GM21786 (cell line): ENCODE measurements around the gene POM121.
"Not testable (repeated sequence)": the region's sequence is repeated elsewhere in the genome, so short reads cannot be mapped to it uniquely, and the experiment has no call there.

Source experiments
- ATAC-seq: cut with Tn5 transposase; IDR thresholded peaks from one replicate; pipeline ENCODE4 v1.9.1; 2021; ENCODE audit not compliant: unreplicated experiment

The POM121 gene

GRCh38 chr7:72949276-72949675, 24.4 kb downstream of the POM121 start:
- ATAC-seq, result not testable (repeated sequence)

- ATAC-seq, result not testable (repeated sequence)
These were observed 24.8 kb downstream of the POM121 start for GRCh38 chr7:72949686-72950085.

GRCh38 chr7:72950432-72950831, 25.5 kb downstream of the POM121 start:
- not testable (repeated sequence) for ATAC-seq

- peak; percentile 48 for ATAC-seq
These were observed 29.1 kb downstream of the POM121 start for GRCh38 chr7:72953901-72954562.

GRCh38 chr7:72954563-72955198, 29.8 kb downstream of the POM121 start:
- peak; percentile 88 for ATAC-seq

GRCh38 chr7:72960029-72960428, 35.1 kb downstream of the POM121 start:
- ATAC-seq, result not testable (repeated sequence)

- not testable (repeated sequence) for ATAC-seq
These were observed 35.9 kb downstream of the POM121 start for GRCh38 chr7:72960626-72961345.

GRCh38 chr7:72961346-72961650, 36.4 kb downstream of the POM121 start:
- ATAC-seq, result not testable (repeated sequence)

GRCh38 chr7:72963056-72963455, 38.2 kb downstream of the POM121 start:
- not testable (repeated sequence) for ATAC-seq

- peak; percentile 61 for ATAC-seq
These were observed 40.5 kb downstream of the POM121 start for GRCh38 chr7:72965186-72965975.

GRCh38 chr7:72966892-72967291, 42.0 kb downstream of the POM121 start:
- not testable (repeated sequence) for ATAC-seq

GRCh38 chr7:72968980-72969516, 44.2 kb downstream of the POM121 start, which contains the start of gene TRIM74:
TSS of gene TRIM74 (minus strand) at chr7:72969466. CDS start at chr7:72966157, 3,309 bp downstream.
- not testable (repeated sequence) for ATAC-seq

GRCh38 chr7:72969688-72970087, 44.8 kb downstream of the POM121 start:
- not testable (repeated sequence) for ATAC-seq

- not testable (repeated sequence) for ATAC-seq
These were observed 46.6 kb downstream of the POM121 start for GRCh38 chr7:72971505-72971904.

- not testable (repeated sequence) for ATAC-seq
These were observed 49.9 kb downstream of the POM121 start for GRCh38 chr7:72974781-72975180.

- not testable (repeated sequence) for ATAC-seq
These were observed 50.9 kb downstream of the POM121 start for GRCh38 chr7:72975656-72976286.

GRCh38 chr7:72976434-72976833, 51.5 kb downstream of the POM121 start:
- ATAC-seq, result not testable (repeated sequence)

- not testable (repeated sequence) for ATAC-seq
These were observed 55.5 kb downstream of the POM121 start for GRCh38 chr7:72980382-72980781.

GRCh38 chr7:72982084-72982483, 57.2 kb downstream of the POM121 start:
- ATAC-seq, result not testable (repeated sequence)
